Activated CD8-positive, alpha-beta T cell treated with anti-CD3 and anti-CD28 coated beads for 36 hours (primary cell): ENCODE measurements around the gene ANTKMT. TPM values are rescaled to one million over a fixed set of nuclear protein-coding genes. Genes with fewer than 3 reads are reported as not detected.

Experiments
- ATAC-seq: fragments of 200-7000 bp; cut with Tn5 transposase; one replicate; pipeline ENCODE4 v1.10.0; 2021; ENCODE audit warnings: mild to moderate bottlenecking, moderate library complexity
- CTCF ChIA-PET: fragments of 350-600 bp; sonication (Branson Sonifier 250); formaldehyde crosslinking; loops from one replicate; lab custom pipeline; 2021; ENCODE audit warnings: antibody characterized with exemption; lab: Charles Lee
- POLR2A ChIA-PET: fragments of 350-600 bp; sonication (Branson Sonifier 250); formaldehyde crosslinking; loops from one replicate; lab custom pipeline; 2021; ENCODE audit warnings: antibody characterized with exemption; lab: Charles Lee
- DNase-seq: peaks from one replicate; pipeline ENCODE4 v3.0.0-alpha.2; 2020
- H3K27ac Mint-ChIP-seq: one replicate; pipeline ENCODE4 v1.8.0; 2021; ENCODE audit warnings: mild to moderate bottlenecking, mixed read lengths
- H3K27me3 Mint-ChIP-seq: one replicate; pipeline ENCODE4 v1.8.0; 2021; ENCODE audit warnings: mixed read lengths
- H3K36me3 Mint-ChIP-seq: one replicate; pipeline ENCODE4 v1.8.0; 2021; ENCODE audit warnings: low read depth, mixed read lengths
- H3K4me1 Mint-ChIP-seq: one replicate; pipeline ENCODE4 v1.8.0; 2021; ENCODE audit warnings: low read depth, mixed read lengths
- H3K4me3 Mint-ChIP-seq: one replicate; pipeline ENCODE4 v1.8.0; 2021; ENCODE audit warnings: mild to moderate bottlenecking, moderate library complexity, mixed read lengths
- H3K9me3 Mint-ChIP-seq: one replicate; pipeline ENCODE4 v1.8.0; 2021; ENCODE audit warnings: mixed read lengths
- intact Hi-C: fragments of 100-400 bp; cut with micrococcal nuclease; formaldehyde crosslinking; loops from one replicate; pipeline ENCODE4 v1.10.0; 2022
- total RNA-seq, 2 experiments: library from RNA; stranded (reverse); gene quantifications; one replicate each; pipeline ENCODE4 v1.2.3, GENCODE V29; 2021
- TF ChIP-seq, protein P1 (sequence below): fragments of 200-600 bp; IDR thresholded peaks from one replicate; pipeline ENCODE4 v1.8.0; 2022; ENCODE audit warnings: antibody characterized with exemption, mild to moderate bottlenecking

ANTKMT gene
- total RNA-seq, 2 experiments from 2014 or later: 34.3 to 38.4 TPM

DNA sequence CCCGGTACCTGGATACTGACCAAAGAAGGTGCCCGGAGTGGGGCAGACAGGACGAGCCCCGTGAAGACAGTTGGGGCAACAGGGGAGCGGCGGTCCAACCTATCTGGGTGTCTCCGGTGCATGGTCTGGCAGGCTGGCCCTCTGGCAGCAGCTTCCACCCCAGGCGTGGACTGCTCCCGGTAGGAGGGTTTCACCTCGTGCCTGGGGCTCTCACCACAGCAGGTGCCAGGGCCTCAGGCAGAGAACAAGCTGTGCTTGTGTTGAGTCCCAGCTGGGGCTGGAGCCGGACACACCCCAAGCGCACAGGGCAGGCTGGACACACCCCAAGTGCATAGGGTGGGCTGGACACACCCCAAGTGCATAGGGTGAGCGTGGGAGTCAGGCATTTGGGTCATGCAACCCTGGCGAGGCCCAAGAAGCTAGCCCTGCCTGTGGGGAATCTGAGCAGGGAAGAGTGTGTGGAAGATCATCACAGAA lies 13.8 kb upstream of the ANTKMT start:
- TF ChIP-seq, protein P1, sequence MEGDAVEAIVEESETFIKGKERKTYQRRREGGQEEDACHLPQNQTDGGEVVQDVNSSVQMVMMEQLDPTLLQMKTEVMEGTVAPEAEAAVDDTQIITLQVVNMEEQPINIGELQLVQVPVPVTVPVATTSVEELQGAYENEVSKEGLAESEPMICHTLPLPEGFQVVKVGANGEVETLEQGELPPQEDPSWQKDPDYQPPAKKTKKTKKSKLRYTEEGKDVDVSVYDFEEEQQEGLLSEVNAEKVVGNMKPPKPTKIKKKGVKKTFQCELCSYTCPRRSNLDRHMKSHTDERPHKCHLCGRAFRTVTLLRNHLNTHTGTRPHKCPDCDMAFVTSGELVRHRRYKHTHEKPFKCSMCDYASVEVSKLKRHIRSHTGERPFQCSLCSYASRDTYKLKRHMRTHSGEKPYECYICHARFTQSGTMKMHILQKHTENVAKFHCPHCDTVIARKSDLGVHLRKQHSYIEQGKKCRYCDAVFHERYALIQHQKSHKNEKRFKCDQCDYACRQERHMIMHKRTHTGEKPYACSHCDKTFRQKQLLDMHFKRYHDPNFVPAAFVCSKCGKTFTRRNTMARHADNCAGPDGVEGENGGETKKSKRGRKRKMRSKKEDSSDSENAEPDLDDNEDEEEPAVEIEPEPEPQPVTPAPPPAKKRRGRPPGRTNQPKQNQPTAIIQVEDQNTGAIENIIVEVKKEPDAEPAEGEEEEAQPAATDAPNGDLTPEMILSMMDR: no peak
- ChIA-PET POLR2A (interaction anchor here (0.8 to 1.2 kb wide), 4 partner anchors 13 to 334 kb away, joined by 3 to 4 read pairs (median 3); no protein-coding TSS in a partner anchor), CTCF (interaction anchor here (1.0 to 11.9 kb wide), 5 partner anchors 9 to 396 kb away, joined by 3 to 207 read pairs (median 4); partner anchors contain the start of genes ANTKMT, CCDC78 and HAGHL)
- ATAC-seq (no peak), DNase-seq (no peak)
- Mint-ChIP-seq H3K4me1 (no peaks in the 10 kb centered on the region), H3K36me3 (no peaks in the 10 kb centered on the region), H3K27ac (no peak overlapping the region), H3K27me3 (peaks cover 54% of the 10 kb centered on the region), H3K4me3 (no peak overlapping the region), H3K9me3 (no peaks in the 10 kb centered on the region)
- intact Hi-C loops: no loop called here

DNA sequence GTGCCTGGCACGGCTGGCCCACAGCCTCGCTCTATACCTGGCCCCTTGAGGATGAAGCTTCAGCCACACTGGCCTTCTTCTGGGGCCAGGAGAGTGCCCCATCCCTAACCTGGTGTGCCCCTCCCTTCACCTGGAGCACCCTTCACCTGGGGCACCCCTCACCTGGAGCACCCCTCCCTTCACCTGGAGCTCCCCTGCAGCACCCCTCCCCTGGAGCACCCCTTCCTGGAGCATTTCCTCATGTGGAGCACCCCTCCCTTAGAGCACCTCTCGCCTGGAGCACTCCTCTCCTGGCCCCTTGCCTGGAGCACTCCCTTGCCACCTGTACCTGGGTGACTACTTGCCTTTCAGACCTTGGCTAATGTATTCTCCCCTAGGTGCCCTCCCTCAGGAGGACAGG lies 12.9 kb upstream of the ANTKMT start:
- peaks cover 49% of the 10 kb centered on the region for H3K27me3 Mint-ChIP-seq
- ChIA-PET CTCF (interaction anchor here (1.0 to 11.9 kb wide), 5 partner anchors 8 to 395 kb away, joined by 3 to 207 read pairs (median 4); partner anchors contain the start of genes ANTKMT, CCDC78 and HAGHL), POLR2A (interaction anchor here (0.7 kb wide), 1 partner anchor 18 kb away, joined by 3 read pairs; the partner anchor contains the start of gene WDR24)
- peaks cover 2% of the 10 kb centered on the region for H3K4me1 Mint-ChIP-seq
- H3K9me3 Mint-ChIP-seq: no peaks in the 10 kb centered on the region
- H3K4me3 Mint-ChIP-seq: no peak overlapping the region
- no peak for DNase-seq
- no peaks in the 10 kb centered on the region for H3K36me3 Mint-ChIP-seq
- TF ChIP-seq, protein P1: no peak
- intact Hi-C loops: no loop called here
- no peak overlapping the region for H3K27ac Mint-ChIP-seq
- no peak for ATAC-seq

GRCh38 chr16:708959-709358 lies 12.0 kb upstream of the ANTKMT start:
- Mint-ChIP-seq H3K4me3 (no peak overlapping the region), H3K4me1 (peaks cover 2% of the 10 kb centered on the region), H3K9me3 (no peaks in the 10 kb centered on the region), H3K27ac (no peak overlapping the region), H3K27me3 (peaks cover 45% of the 10 kb centered on the region), H3K36me3 (no peaks in the 10 kb centered on the region)
- ATAC-seq (no peak), DNase-seq (no peak)
- TF ChIP-seq, protein P1: no peak
- intact Hi-C loops: no loop called here
- ChIA-PET POLR2A (no interaction called here), CTCF (interaction anchor here (8.1 to 11.9 kb wide), 2 partner anchors 21 to 77 kb away, joined by 149 to 207 read pairs; partner anchors contain the start of genes ANTKMT, CCDC78, CHTF18 and HAGHL)

- intact Hi-C loops: no loop called here
- TF ChIP-seq, protein P1: no peak
- no peak overlapping the region for H3K27ac Mint-ChIP-seq
- no peak for ATAC-seq
- ChIA-PET POLR2A (interaction anchor here (0.7 to 1.5 kb wide), 2 partner anchors 8 to 16 kb away, joined by 3 to 6 read pairs; no protein-coding TSS in a partner anchor), CTCF (interaction anchor here (1.0 to 11.9 kb wide), 4 partner anchors 20 to 393 kb away, joined by 3 to 207 read pairs (median 76); partner anchors contain the start of genes ANTKMT, CCDC78, CHTF18 and HAGHL)
- H3K27me3 Mint-ChIP-seq: peaks cover 43% of the 10 kb centered on the region
- H3K36me3 Mint-ChIP-seq: no peaks in the 10 kb centered on the region
- H3K4me1 Mint-ChIP-seq: peaks cover 2% of the 10 kb centered on the region
- no peaks in the 10 kb centered on the region for H3K9me3 Mint-ChIP-seq
- H3K4me3 Mint-ChIP-seq: no peak overlapping the region
- peak; percentile 55 for DNase-seq
Observed at GRCh38 chr16:709566-710499, 11.1 kb upstream of the ANTKMT start.
